Activated naive CD8-positive, alpha-beta T cell (primary cell): ENCODE measurements around the gene CDH13.

ENCODE experiments used
- H3K27ac Mint-ChIP-seq: one replicate; pipeline ENCODE4 v1.8.0; 2021; ENCODE audit warnings: mixed read lengths
- H3K27me3 Mint-ChIP-seq: one replicate; pipeline ENCODE4 v1.8.0; 2021; ENCODE audit warnings: mixed read lengths
- H3K36me3 Mint-ChIP-seq: one replicate; pipeline ENCODE4 v1.8.0; 2021; ENCODE audit warnings: mixed read lengths
- H3K4me1 Mint-ChIP-seq: one replicate; pipeline ENCODE4 v1.8.0; 2021; ENCODE audit warnings: low read depth, mixed read lengths
- H3K4me3 Mint-ChIP-seq: one replicate; pipeline ENCODE4 v1.8.0; 2021; ENCODE audit warnings: mild to moderate bottlenecking, mixed read lengths
- H3K9me3 Mint-ChIP-seq: one replicate; pipeline ENCODE4 v1.8.0; 2021; ENCODE audit warnings: low read depth, mixed read lengths

CDH13 gene

GRCh38 chr16:83552228-83552627, 925.5 kb downstream of the CDH13 start:
- Mint-ChIP-seq H3K4me1 (no peaks in the 10 kb centered on the region), H3K4me3 (no peak overlapping the region), H3K27me3 (no peaks in the 10 kb centered on the region), H3K36me3 (no peaks in the 10 kb centered on the region), H3K9me3 (peaks cover 5% of the 10 kb centered on the region), H3K27ac (no peak overlapping the region)

- H3K9me3 Mint-ChIP-seq = peaks cover 5% of the 10 kb centered on the region
- no peaks in the 10 kb centered on the region for H3K27me3 Mint-ChIP-seq
- no peak overlapping the region for H3K27ac Mint-ChIP-seq
- H3K4me1 Mint-ChIP-seq = no peaks in the 10 kb centered on the region
- no peak overlapping the region for H3K4me3 Mint-ChIP-seq
- no peaks in the 10 kb centered on the region for H3K36me3 Mint-ChIP-seq
These were observed 926.2 kb downstream of the CDH13 start for GRCh38 chr16:83552930-83553329.

GRCh38 chr16:83554096-83554495, 927.3 kb downstream of the CDH13 start:
- Mint-ChIP-seq H3K36me3 (no peaks in the 10 kb centered on the region), H3K27ac (no peak overlapping the region), H3K9me3 (peaks cover 5% of the 10 kb centered on the region), H3K4me1 (no peaks in the 10 kb centered on the region), H3K27me3 (no peaks in the 10 kb centered on the region), H3K4me3 (no peak overlapping the region)

DNA sequence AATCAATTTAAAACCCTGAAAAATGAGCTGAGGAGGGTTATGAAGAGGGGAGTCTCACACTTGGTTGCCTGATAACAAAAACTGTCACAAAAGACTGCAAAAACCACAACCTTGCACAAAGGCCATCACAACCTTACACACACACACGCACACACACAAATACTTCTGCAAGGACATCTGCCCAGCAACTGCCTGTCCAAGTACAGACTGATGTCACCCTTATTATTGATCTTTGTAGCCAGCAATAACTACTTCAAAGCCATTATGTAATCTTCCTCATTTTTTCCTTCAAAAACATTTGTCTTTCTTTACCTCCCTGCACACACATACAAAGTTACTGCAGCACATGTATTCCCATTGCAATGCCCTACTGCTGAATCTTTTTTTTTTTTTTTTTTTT, 927.8 kb downstream of the CDH13 start:
- Mint-ChIP-seq H3K9me3 (peaks cover 5% of the 10 kb centered on the region), H3K36me3 (no peaks in the 10 kb centered on the region), H3K27ac (no peak overlapping the region)

DNA sequence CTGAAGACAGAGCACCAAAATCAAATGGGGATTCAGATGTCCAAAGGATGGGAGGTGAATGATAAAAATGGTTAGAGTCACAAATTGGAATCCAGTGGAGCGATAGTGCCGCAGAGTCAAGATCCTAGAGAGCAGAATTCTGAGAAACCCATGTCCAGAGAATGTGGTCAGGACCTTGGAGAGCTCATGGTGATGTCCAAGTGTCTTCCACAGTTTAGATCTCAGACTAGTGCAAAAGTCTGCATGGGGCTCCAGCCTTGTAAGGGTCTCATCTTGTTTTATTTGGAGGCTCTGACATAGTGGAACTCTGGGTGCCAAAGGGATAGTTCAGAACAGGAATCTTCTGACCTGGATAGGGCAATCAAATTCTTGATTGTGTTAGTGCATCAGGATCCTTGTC, 935.1 kb downstream of the CDH13 start:
- Mint-ChIP-seq H3K4me1 (no peaks in the 10 kb centered on the region), H3K27me3 (no peaks in the 10 kb centered on the region), H3K36me3 (no peaks in the 10 kb centered on the region), H3K9me3 (peaks cover 3% of the 10 kb centered on the region), H3K27ac (no peak overlapping the region), H3K4me3 (no peak overlapping the region)

More for the DNA sequence above, 927.8 kb downstream of the CDH13 start:
- no peaks in the 10 kb centered on the region for H3K4me1 Mint-ChIP-seq
- no peaks in the 10 kb centered on the region for H3K27me3 Mint-ChIP-seq
- H3K4me3 Mint-ChIP-seq = no peak overlapping the region

- H3K9me3 Mint-ChIP-seq = no peaks in the 10 kb centered on the region
- H3K27me3 Mint-ChIP-seq = no peaks in the 10 kb centered on the region
- no peak overlapping the region for H3K4me3 Mint-ChIP-seq
- no peaks in the 10 kb centered on the region for H3K36me3 Mint-ChIP-seq
- H3K27ac Mint-ChIP-seq = no peak overlapping the region
- H3K4me1 Mint-ChIP-seq = no peaks in the 10 kb centered on the region
These were observed 941.6 kb downstream of the CDH13 start for GRCh38 chr16:83568345-83568744.

DNA sequence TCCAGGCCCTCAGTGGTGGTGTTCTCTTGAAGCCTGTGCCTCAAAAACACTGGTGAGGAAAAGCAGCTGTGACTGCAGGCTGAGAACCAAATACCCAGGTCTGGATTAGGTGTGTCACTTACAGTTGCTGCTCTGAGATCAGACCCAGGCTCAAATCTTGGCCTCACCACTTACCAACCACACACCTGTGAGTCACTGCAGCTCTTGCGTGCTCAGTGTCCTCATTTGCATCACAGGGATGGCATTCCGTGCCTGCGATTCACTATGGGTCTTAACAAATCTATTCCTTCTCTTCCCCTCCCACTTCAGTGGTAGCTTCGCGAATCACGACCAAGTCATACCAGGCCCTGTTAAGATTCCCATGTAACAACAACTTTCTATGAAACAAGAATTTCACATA, 947.6 kb downstream of the CDH13 start:
- Mint-ChIP-seq H3K9me3 (peaks cover 15% of the 10 kb centered on the region), H3K27me3 (peaks cover 2% of the 10 kb centered on the region), H3K4me3 (no peak overlapping the region), H3K27ac (no peak overlapping the region), H3K36me3 (peaks cover 3% of the 10 kb centered on the region), H3K4me1 (no peaks in the 10 kb centered on the region)

- H3K36me3 Mint-ChIP-seq = peaks cover 3% of the 10 kb centered on the region
- no peak overlapping the region for H3K27ac Mint-ChIP-seq
- H3K9me3 Mint-ChIP-seq = peaks cover 15% of the 10 kb centered on the region
- H3K4me1 Mint-ChIP-seq = no peaks in the 10 kb centered on the region
- peaks cover 2% of the 10 kb centered on the region for H3K27me3 Mint-ChIP-seq
- H3K4me3 Mint-ChIP-seq = no peak overlapping the region
These were observed 950.4 kb downstream of the CDH13 start for GRCh38 chr16:83577078-83577745.

DNA sequence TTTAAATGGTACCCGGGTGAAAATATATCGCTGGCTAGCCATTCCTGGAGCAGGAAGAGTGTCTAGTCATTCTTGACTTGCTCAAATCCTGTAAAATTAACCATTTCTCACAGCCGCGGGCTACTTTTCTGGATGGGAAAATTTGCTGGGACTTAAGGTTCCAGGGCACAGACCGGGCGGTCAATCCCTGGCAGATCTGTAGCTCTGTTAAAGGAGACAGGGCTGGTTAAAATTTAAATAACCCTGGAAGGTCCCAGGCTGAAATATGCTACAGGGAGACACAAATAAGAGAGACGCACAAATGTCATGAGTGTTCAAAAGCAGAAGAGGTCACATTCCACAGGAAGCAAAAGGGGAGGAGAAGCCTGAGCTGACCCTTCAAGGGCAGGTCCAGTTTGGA, 951.4 kb downstream of the CDH13 start:
- Mint-ChIP-seq H3K9me3 (peaks cover 15% of the 10 kb centered on the region), H3K27me3 (peaks cover 2% of the 10 kb centered on the region)

DNA sequence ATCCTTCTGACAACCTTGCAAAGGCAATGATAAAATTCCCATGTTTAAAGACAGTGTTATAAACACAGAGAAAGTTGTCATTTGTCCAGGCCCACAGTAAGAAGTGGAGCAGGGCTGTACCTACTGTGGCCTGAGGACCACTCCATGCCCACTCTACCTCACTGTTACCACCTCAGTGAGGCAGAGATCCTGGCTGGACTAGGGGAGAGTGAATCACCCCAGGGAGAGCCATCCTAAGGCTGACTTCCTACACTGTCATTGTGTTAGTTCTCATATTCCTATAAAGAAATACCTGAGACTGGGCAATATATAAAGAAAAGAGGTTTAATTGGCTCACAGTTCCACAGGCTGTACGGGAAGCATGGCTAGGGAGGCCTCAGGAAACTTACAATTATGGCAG, 952.3 kb downstream of the CDH13 start:
- Mint-ChIP-seq H3K9me3 (peaks cover 15% of the 10 kb centered on the region), H3K36me3 (peaks cover 3% of the 10 kb centered on the region), H3K4me1 (no peaks in the 10 kb centered on the region), H3K4me3 (no peak overlapping the region), H3K27ac (no peak overlapping the region), H3K27me3 (peaks cover 2% of the 10 kb centered on the region)

More for the DNA sequence above, 951.4 kb downstream of the CDH13 start:
- Mint-ChIP-seq H3K4me1 (no peaks in the 10 kb centered on the region), H3K36me3 (peaks cover 3% of the 10 kb centered on the region), H3K27ac (no peak overlapping the region), H3K4me3 (no peak overlapping the region)

DNA sequence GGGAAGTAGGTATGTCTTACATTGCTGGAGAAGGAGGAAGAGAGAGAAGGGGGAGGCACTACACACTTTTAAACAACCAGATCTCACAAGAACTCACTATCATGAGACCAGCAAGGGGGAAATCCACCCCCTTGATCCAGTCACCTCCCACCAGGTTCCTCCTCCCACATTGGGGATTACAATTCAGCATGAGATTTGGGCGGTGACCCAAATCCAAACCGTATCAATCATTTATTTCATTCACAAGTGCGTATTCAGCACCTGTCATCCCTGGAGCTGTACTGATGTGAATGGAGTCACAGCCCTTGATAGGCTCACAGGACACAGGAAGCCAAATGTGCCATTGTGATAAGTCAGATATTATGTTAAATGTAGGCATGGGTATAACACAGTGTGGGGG, 952.7 kb downstream of the CDH13 start:
- Mint-ChIP-seq H3K4me3 (no peak overlapping the region), H3K27ac (no peak overlapping the region), H3K4me1 (no peaks in the 10 kb centered on the region), H3K9me3 (peaks cover 15% of the 10 kb centered on the region), H3K27me3 (peaks cover 2% of the 10 kb centered on the region), H3K36me3 (peaks cover 3% of the 10 kb centered on the region)

- Mint-ChIP-seq H3K4me3 (no peak overlapping the region), H3K9me3 (peaks cover 9% of the 10 kb centered on the region), H3K27ac (no peak overlapping the region), H3K27me3 (peaks cover under 1% of the 10 kb centered on the region), H3K36me3 (peaks cover under 1% of the 10 kb centered on the region), H3K4me1 (no peaks in the 10 kb centered on the region)
These were observed 954.3 kb downstream of the CDH13 start for GRCh38 chr16:83581082-83581481.

- Mint-ChIP-seq H3K9me3 (no peaks in the 10 kb centered on the region), H3K4me1 (no peaks in the 10 kb centered on the region), H3K4me3 (no peak overlapping the region), H3K27ac (no peak overlapping the region), H3K36me3 (no peaks in the 10 kb centered on the region), H3K27me3 (no peaks in the 10 kb centered on the region)
These were observed 955.4 kb downstream of the CDH13 start for GRCh38 chr16:83581994-83582747.

GRCh38 chr16:83586036-83586435, 959.3 kb downstream of the CDH13 start:
- Mint-ChIP-seq H3K27ac (no peak overlapping the region), H3K36me3 (no peaks in the 10 kb centered on the region), H3K4me1 (no peaks in the 10 kb centered on the region), H3K27me3 (no peaks in the 10 kb centered on the region), H3K4me3 (no peak overlapping the region), H3K9me3 (no peaks in the 10 kb centered on the region)

DNA sequence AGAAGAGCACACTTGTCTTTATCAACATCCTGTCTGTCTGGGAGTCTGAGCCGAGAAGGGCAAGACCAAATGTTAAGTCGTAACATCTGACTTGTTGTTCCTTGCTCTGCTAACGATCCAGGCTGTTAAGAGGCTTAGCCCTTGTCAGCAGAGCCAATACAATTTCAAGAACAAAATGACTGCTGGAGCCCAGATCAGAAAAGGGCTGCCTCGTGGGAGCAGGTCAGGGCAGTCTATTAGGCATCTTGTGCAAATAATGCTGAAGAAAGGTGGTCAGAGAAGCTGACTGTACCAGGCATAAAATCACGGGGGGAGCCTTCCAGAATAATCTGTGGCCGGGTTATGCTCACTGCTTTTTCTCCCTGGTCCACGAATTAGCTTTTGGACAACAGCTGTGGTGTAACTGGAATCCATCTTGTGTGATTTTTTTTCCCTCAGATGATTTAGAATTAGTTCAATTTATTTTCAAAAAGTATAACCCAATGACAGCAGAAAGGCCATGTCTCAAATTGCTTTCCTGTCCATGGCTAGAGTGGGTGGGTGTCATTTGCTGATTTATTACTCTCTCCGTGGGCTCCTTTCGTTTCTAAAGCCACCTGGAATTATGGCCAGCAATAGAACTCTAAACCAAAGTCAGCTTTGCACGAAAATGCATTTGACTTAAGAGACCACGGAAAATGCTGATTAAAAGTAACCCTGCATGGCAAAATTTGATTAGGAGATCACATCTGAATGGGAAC, 959.9 kb downstream of the CDH13 start:
- H3K9me3 Mint-ChIP-seq = no peaks in the 10 kb centered on the region
- H3K4me1 Mint-ChIP-seq = no peaks in the 10 kb centered on the region
- no peak overlapping the region for H3K4me3 Mint-ChIP-seq
- H3K27ac Mint-ChIP-seq = no peak overlapping the region
- H3K27me3 Mint-ChIP-seq = no peaks in the 10 kb centered on the region
- H3K36me3 Mint-ChIP-seq = no peaks in the 10 kb centered on the region
